ENCODE data around the gene MACROD2. TPM values are rescaled to one million over a fixed set of nuclear protein-coding genes. Genes with fewer than 3 reads are reported as not detected.
"Not testable (repeated sequence)": the region's sequence is repeated elsewhere in the genome, so short reads cannot be mapped to it uniquely, and the experiment has no call there.

Gene MACROD2
- polyA plus RNA-seq, 1 donor (not counting 4 experiments of a cell fraction or from before 2014, with no cell fraction given), result 0.71 TPM

GRCh38 chr20:14036567-14036966 lies 41.3 kb downstream of the MACROD2 start:
- dilution Hi-C loops (cut with MboI; ENCODE audit: extremely low pct_ligation_motif_present, low sequenced_read_pairs), result no loop called here
- H2AFZ ChIP-seq (ENCODE audit: control insufficient read depth, low read length), result no peak overlapping the region
- no peak overlapping the region for H3K4me2 ChIP-seq (ENCODE audit: control insufficient read depth, extremely low read depth, insufficient read depth, low read depth, low read length)
- no peaks in the 10 kb centered on the region for H3K4me1 ChIP-seq (ENCODE audit: control insufficient read depth, extremely low read depth, insufficient read depth, low read length)
- H3K9me3 ChIP-seq (ENCODE audit: control insufficient read depth, low read depth, low read length), result no peaks in the 10 kb centered on the region
- no peaks in the 10 kb centered on the region for H4K20me1 ChIP-seq (ENCODE audit: control insufficient read depth, extremely low read depth, insufficient read depth, low read length)
- DNase-seq (ENCODE audit: low read depth, low spot score) (no peak), FAIRE-seq (no peak)
- TF ChIP-seq, protein P1, sequence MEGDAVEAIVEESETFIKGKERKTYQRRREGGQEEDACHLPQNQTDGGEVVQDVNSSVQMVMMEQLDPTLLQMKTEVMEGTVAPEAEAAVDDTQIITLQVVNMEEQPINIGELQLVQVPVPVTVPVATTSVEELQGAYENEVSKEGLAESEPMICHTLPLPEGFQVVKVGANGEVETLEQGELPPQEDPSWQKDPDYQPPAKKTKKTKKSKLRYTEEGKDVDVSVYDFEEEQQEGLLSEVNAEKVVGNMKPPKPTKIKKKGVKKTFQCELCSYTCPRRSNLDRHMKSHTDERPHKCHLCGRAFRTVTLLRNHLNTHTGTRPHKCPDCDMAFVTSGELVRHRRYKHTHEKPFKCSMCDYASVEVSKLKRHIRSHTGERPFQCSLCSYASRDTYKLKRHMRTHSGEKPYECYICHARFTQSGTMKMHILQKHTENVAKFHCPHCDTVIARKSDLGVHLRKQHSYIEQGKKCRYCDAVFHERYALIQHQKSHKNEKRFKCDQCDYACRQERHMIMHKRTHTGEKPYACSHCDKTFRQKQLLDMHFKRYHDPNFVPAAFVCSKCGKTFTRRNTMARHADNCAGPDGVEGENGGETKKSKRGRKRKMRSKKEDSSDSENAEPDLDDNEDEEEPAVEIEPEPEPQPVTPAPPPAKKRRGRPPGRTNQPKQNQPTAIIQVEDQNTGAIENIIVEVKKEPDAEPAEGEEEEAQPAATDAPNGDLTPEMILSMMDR (optimal IDR thresholded peaks at IDR 0.05 in 1 of 3, IDR thresholded peaks at IDR 0.05 in 1 of 3, conservative IDR thresholded peaks at IDR 0.05 in 1 of 3; ENCODE audit: extremely low read depth in 1 of 3, insufficient read depth in 2 of 3, low read length in 3 of 3), result no peak
- no peak for TF ChIP-seq EZH2 (IDR thresholded peaks at IDR 0.05; ENCODE audit: low read length)
- H3K36me3 ChIP-seq (ENCODE audit: control insufficient read depth in 2 of 2, extremely low read depth in 1 of 2, insufficient read depth in 2 of 2, low read length in 2 of 2), result no peaks in the 10 kb centered on the region
- no peak overlapping the region for H3K27ac ChIP-seq (ENCODE audit: control insufficient read depth, insufficient read depth, low read length)
- no peaks in the 10 kb centered on the region for H3K9me1 ChIP-seq (ENCODE audit: control insufficient read depth, extremely low read depth, insufficient read depth, low read length)
- H3K79me2 ChIP-seq (ENCODE audit: control insufficient read depth, insufficient read depth, low read length), result no peaks in the 10 kb centered on the region
- H3K27me3 ChIP-seq (ENCODE audit: control insufficient read depth, extremely low read depth, insufficient read depth, low read length), result no peaks in the 10 kb centered on the region
- H3K9ac ChIP-seq (ENCODE audit: control insufficient read depth, extremely low read depth, insufficient read depth, low read length), result no peak overlapping the region
- no peak overlapping the region for H3K4me3 ChIP-seq (ENCODE audit: control insufficient read depth in 2 of 3, extremely low read depth in 1 of 3, insufficient read depth in 2 of 3, low read depth in 1 of 3, low read length in 3 of 3)

GRCh38 chr20:14044712-14045276 lies 49.5 kb downstream of the MACROD2 start:
- H2AFZ ChIP-seq (ENCODE audit: control insufficient read depth, low read length); H3K79me2 ChIP-seq (ENCODE audit: control insufficient read depth, insufficient read depth, low read length); H3K9ac ChIP-seq (ENCODE audit: control insufficient read depth, extremely low read depth, insufficient read depth, low read length); H3K27me3 ChIP-seq (ENCODE audit: control insufficient read depth, extremely low read depth, insufficient read depth, low read length); H4K20me1 ChIP-seq (ENCODE audit: control insufficient read depth, extremely low read depth, insufficient read depth, low read length); H3K4me1 ChIP-seq (ENCODE audit: control insufficient read depth, extremely low read depth, insufficient read depth, low read length); dilution Hi-C loops (cut with MboI; ENCODE audit: extremely low pct_ligation_motif_present, low sequenced_read_pairs); FAIRE-seq; H3K27ac ChIP-seq (ENCODE audit: control insufficient read depth, insufficient read depth, low read length); H3K4me3 ChIP-seq (ENCODE audit: control insufficient read depth in 2 of 3, extremely low read depth in 1 of 3, insufficient read depth in 2 of 3, low read depth in 1 of 3, low read length in 3 of 3); H3K9me3 ChIP-seq (ENCODE audit: control insufficient read depth, low read depth, low read length); H3K4me2 ChIP-seq (ENCODE audit: control insufficient read depth, extremely low read depth, insufficient read depth, low read depth, low read length); H3K36me3 ChIP-seq (ENCODE audit: control insufficient read depth in 2 of 2, extremely low read depth in 1 of 2, insufficient read depth in 2 of 2, low read length in 2 of 2); H3K9me1 ChIP-seq (ENCODE audit: control insufficient read depth, extremely low read depth, insufficient read depth, low read length); DNase-seq (ENCODE audit: low read depth, low spot score): not testable (repeated sequence)

DNA sequence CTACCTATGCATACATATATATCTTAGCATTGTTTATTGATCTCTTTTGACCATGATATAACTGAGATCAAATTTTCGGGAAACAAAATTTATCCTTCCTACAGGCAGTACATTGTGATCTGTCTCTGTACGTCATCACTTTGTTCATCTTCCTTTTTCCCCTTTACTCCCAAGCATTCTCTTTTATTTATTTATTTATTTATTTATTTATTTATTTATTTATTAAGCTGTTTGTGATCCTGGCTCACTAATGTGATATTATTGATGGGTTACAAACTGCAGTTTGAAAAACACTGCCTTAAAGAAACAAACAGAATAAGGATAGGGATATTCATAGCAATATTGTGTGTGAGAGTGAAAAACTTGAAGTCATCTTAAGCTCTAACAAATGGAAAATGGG lies 51.2 kb downstream of the MACROD2 start:
- DNase-seq (ENCODE audit: low read depth, low spot score) (no peak), FAIRE-seq (no peak)
- Histone ChIP-seq H2AFZ (ENCODE audit: control insufficient read depth, low read length) (no peak overlapping the region), H3K36me3 (ENCODE audit: control insufficient read depth in 2 of 2, extremely low read depth in 1 of 2, insufficient read depth in 2 of 2, low read length in 2 of 2) (no peaks in the 10 kb centered on the region), H3K4me2 (ENCODE audit: control insufficient read depth, extremely low read depth, insufficient read depth, low read depth, low read length) (no peak overlapping the region), H3K27ac (ENCODE audit: control insufficient read depth, insufficient read depth, low read length) (no peak overlapping the region), H3K9ac (ENCODE audit: control insufficient read depth, extremely low read depth, insufficient read depth, low read length) (no peak overlapping the region), H3K4me1 (ENCODE audit: control insufficient read depth, extremely low read depth, insufficient read depth, low read length) (no peaks in the 10 kb centered on the region), H3K27me3 (ENCODE audit: control insufficient read depth, extremely low read depth, insufficient read depth, low read length) (no peaks in the 10 kb centered on the region), H3K79me2 (ENCODE audit: control insufficient read depth, insufficient read depth, low read length) (no peaks in the 10 kb centered on the region), H3K9me3 (ENCODE audit: control insufficient read depth, low read depth, low read length) (no peaks in the 10 kb centered on the region), H3K9me1 (ENCODE audit: control insufficient read depth, extremely low read depth, insufficient read depth, low read length) (no peaks in the 10 kb centered on the region), H4K20me1 (ENCODE audit: control insufficient read depth, extremely low read depth, insufficient read depth, low read length) (no peaks in the 10 kb centered on the region), H3K4me3 (ENCODE audit: control insufficient read depth in 2 of 3, extremely low read depth in 1 of 3, insufficient read depth in 2 of 3, low read depth in 1 of 3, low read length in 3 of 3) (no peak overlapping the region)
- no peak for TF ChIP-seq EZH2 (IDR thresholded peaks at IDR 0.05; ENCODE audit: low read length)
- TF ChIP-seq, protein P1 (optimal IDR thresholded peaks at IDR 0.05 in 1 of 3, IDR thresholded peaks at IDR 0.05 in 1 of 3, conservative IDR thresholded peaks at IDR 0.05 in 1 of 3; ENCODE audit: extremely low read depth in 1 of 3, insufficient read depth in 2 of 3, low read length in 3 of 3), result no peak
- dilution Hi-C loops (cut with MboI; ENCODE audit: extremely low pct_ligation_motif_present, low sequenced_read_pairs), result no loop called here
